ENCODE measurements around the gene MRAP. TPM values are rescaled to one million over a fixed set of nuclear protein-coding genes. Genes with fewer than 3 reads are reported as not detected.

The MRAP gene
- total and polyA plus RNA-seq, 2 experiments from 2014 or later = not detected

DNA sequence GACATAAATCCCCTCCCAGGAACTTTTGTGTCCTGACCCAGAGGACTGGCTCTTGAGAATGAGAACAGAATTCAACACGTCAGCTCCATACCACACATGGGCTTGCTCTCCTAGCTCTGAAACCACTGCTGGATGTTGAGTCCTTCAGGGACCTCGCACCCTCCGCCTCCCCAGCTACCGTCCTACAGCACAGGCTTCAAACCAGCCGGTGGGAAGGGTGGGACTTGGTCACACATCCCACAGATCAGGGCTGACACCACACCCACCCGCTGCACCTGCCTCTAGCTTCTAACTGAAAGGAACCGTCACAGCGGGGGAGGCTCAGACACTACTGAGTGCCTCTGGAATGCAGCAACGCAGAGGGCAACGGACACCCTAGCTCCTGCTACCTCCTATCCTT is 24.0 kb downstream of the MRAP start:
- Histone ChIP-seq H3K36me3 (ENCODE audit: low read depth) (peaks cover 72% of the 10 kb centered on the region), H3K9me3 (ENCODE audit: low read depth) (no peaks in the 10 kb centered on the region), H3K9me2 (ENCODE audit: insufficient read depth) (no peaks in the 10 kb centered on the region), H3K27ac (no peak overlapping the region), H3K4me3 (no peak overlapping the region), H2AFZ (no peak overlapping the region), H3F3A (ENCODE audit: insufficient read depth) (peaks cover 5% of the 10 kb centered on the region; the same call in 1 of the 2 replicates), H3K79me2 (ENCODE audit: insufficient read depth) (peaks cover 22% of the 10 kb centered on the region), H4K20me1 (ENCODE audit: insufficient read depth) (no peaks in the 10 kb centered on the region), H3K9ac (no peak overlapping the region), H3K27me3 (replicated peaks; ENCODE audit: insufficient read depth) (no peaks in the 10 kb centered on the region), H3K4me2 (ENCODE audit: unreplicated experiment) (no peak overlapping the region), H3K4me1 (ENCODE audit: insufficient read depth) (peaks cover under 1% of the 10 kb centered on the region; the same call in 1 of the 2 replicates)
- no peak for DNase-seq
- in situ Hi-C loops (cut with MboI) = no loop called here
- TF ChIP-seq EZH2 (IDR thresholded peaks at IDR 0.05; ENCODE audit: insufficient read depth, poor library complexity, severe bottlenecking) (no peak), EZH2phosphoT487 (IDR thresholded peaks at IDR 0.05; ENCODE audit: insufficient read depth, low read depth) (no peak)
- 96 to 98% methylated on average over 10 of the region's 10 CpGs for WGBS, 2 experiments (ENCODE audit: low coverage in 1 of 2, low lambda C conversion rate in 2 of 2, missing lambda C conversion rate in 2 of 2)

DNA sequence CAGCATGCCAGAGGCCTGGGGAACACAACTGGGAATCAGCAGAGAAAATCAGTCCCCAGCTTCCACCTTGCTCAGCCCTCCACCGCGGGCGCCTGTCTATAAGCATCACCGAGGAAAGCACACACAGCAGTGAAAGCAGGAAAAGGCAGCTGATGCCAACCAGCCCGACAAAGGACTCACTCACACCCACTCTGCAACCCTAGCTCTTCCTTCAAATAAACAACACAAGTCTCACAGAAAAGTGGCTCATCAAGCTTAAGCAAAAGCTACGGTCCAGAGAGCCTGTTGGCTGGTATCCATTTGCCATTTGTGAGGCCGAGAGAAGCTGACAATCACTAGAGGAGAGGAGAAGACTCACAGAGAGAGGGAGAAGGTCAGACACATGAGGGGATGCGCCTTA is 27.1 kb downstream of the MRAP start:
- Histone ChIP-seq H3K36me3 (ENCODE audit: low read depth) (peaks cover 54% of the 10 kb centered on the region), H3K27ac (no peak overlapping the region), H3K4me1 (ENCODE audit: insufficient read depth) (peaks cover 31% of the 10 kb centered on the region), H3K4me3 (no peak overlapping the region), H3K9me3 (ENCODE audit: low read depth) (no peaks in the 10 kb centered on the region), H3F3A (ENCODE audit: insufficient read depth) (peaks cover 35% of the 10 kb centered on the region), H3K27me3 (replicated peaks; ENCODE audit: insufficient read depth) (no peaks in the 10 kb centered on the region), H3K79me2 (ENCODE audit: insufficient read depth) (peaks cover 24% of the 10 kb centered on the region), H3K4me2 (ENCODE audit: unreplicated experiment) (no peak overlapping the region), H3K9ac (no peak overlapping the region), H2AFZ (no peak overlapping the region), H4K20me1 (ENCODE audit: insufficient read depth) (no peaks in the 10 kb centered on the region), H3K9me2 (ENCODE audit: insufficient read depth) (no peaks in the 10 kb centered on the region)
- no peak for DNase-seq
- TF ChIP-seq EZH2 (IDR thresholded peaks at IDR 0.05; ENCODE audit: insufficient read depth, poor library complexity, severe bottlenecking) = no peak
- TF ChIP-seq EZH2phosphoT487 (IDR thresholded peaks at IDR 0.05; ENCODE audit: insufficient read depth, low read depth) = no peak
- WGBS, 2 experiments (ENCODE audit: low coverage in 1 of 2, low lambda C conversion rate in 2 of 2, missing lambda C conversion rate in 2 of 2) = 95 to 96% methylated on average over 8 of the region's 8 CpGs
- in situ Hi-C loops (cut with MboI) = no loop called here

DNA sequence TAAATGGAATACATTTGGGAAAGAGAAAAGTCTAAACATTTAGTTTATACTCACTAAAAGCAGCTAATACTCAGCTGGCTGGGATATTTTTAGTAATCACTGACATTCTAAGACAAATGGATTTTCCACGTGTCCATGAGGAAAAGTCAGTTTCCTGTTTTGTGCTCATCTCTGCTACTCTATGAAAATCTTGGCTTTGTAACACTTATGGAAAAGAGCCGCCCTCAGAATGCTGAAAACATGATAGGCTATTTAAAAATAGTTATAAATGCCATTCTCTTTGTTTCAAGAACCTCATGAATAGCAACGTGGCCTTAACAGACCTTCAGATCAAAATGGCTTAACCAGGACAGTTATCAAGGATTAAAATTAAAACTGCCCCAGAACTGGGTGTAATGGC is 29.9 kb downstream of the MRAP start:
- peaks cover 60% of the 10 kb centered on the region for H3K36me3 ChIP-seq (ENCODE audit: low read depth)
- H3K4me3 ChIP-seq = no peak overlapping the region
- no peak overlapping the region for H2AFZ ChIP-seq
- H3K27me3 ChIP-seq (replicated peaks; ENCODE audit: insufficient read depth) = no peaks in the 10 kb centered on the region
- 35 to 45% methylated on average over 3 of the region's 3 CpGs for WGBS, 2 experiments (ENCODE audit: low coverage in 1 of 2, low lambda C conversion rate in 2 of 2, missing lambda C conversion rate in 2 of 2)
- no peaks in the 10 kb centered on the region for H3K9me2 ChIP-seq (ENCODE audit: insufficient read depth)
- peak overlapping the region; percentile 88 for H3K27ac ChIP-seq
- no peaks in the 10 kb centered on the region for H3K9me3 ChIP-seq (ENCODE audit: low read depth)
- H3K4me1 ChIP-seq (ENCODE audit: insufficient read depth) = peaks cover 31% of the 10 kb centered on the region
- in situ Hi-C loops (cut with MboI) = no loop called here
- H3K9ac ChIP-seq = peak overlapping the region; percentile 49
- no peaks in the 10 kb centered on the region for H4K20me1 ChIP-seq (ENCODE audit: insufficient read depth)
- TF ChIP-seq EZH2 (IDR thresholded peaks at IDR 0.05; ENCODE audit: insufficient read depth, poor library complexity, severe bottlenecking) = no peak
- H3K79me2 ChIP-seq (ENCODE audit: insufficient read depth) = peaks cover 35% of the 10 kb centered on the region
- H3F3A ChIP-seq (ENCODE audit: insufficient read depth) = peaks cover 48% of the 10 kb centered on the region
- peak overlapping the region; percentile 41 for H3K4me2 ChIP-seq (ENCODE audit: unreplicated experiment)
- DNase-seq = peak; percentile 62

DNA sequence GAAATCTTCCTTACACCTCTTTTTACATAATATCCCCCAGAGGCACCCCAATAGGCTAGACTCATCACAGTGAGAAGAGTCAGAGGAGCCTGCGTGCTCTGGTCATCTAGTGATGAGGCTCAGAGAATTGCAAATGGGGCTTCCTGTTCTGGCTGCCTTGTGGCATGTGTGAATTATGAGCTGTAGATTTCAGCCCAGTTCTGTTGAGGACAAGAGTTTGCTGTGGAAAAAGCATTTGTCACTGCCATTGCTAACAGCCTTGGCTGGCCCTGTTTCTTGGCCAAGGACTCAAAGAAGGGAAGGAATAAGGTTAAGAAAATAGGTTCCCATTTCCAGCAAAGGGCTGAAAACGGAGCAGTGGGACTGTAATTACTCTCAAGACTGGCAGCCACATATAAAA is 30.7 kb downstream of the MRAP start:
- TF ChIP-seq EZH2 (IDR thresholded peaks at IDR 0.05; ENCODE audit: insufficient read depth, poor library complexity, severe bottlenecking) (no peak), EZH2phosphoT487 (IDR thresholded peaks at IDR 0.05; ENCODE audit: insufficient read depth, low read depth) (no peak)
- H3F3A ChIP-seq (ENCODE audit: insufficient read depth) = peaks cover 48% of the 10 kb centered on the region
- peaks cover 31% of the 10 kb centered on the region for H3K4me1 ChIP-seq (ENCODE audit: insufficient read depth)
- no peaks in the 10 kb centered on the region for H3K9me2 ChIP-seq (ENCODE audit: insufficient read depth)
- peaks cover 35% of the 10 kb centered on the region for H3K79me2 ChIP-seq (ENCODE audit: insufficient read depth)
- 9 to 28% methylated on average over 2 of the region's 2 CpGs for WGBS, 2 experiments (ENCODE audit: low coverage in 1 of 2, low lambda C conversion rate in 2 of 2, missing lambda C conversion rate in 2 of 2)
- H3K9me3 ChIP-seq (ENCODE audit: low read depth) = no peaks in the 10 kb centered on the region
- H3K4me2 ChIP-seq (ENCODE audit: unreplicated experiment) = peak overlapping the region; percentile 36
- in situ Hi-C loops (cut with MboI) = no loop called here
- H3K27ac ChIP-seq = peak overlapping the region; percentile 88
- DNase-seq = peak; percentile 82
- H3K36me3 ChIP-seq (ENCODE audit: low read depth) = peaks cover 59% of the 10 kb centered on the region
- H3K9ac ChIP-seq = peak overlapping the region; percentile 49
- H2AFZ ChIP-seq = no peak overlapping the region
- no peaks in the 10 kb centered on the region for H3K27me3 ChIP-seq (replicated peaks; ENCODE audit: insufficient read depth)
- no peak overlapping the region for H3K4me3 ChIP-seq
- H4K20me1 ChIP-seq (ENCODE audit: insufficient read depth) = no peaks in the 10 kb centered on the region

DNA sequence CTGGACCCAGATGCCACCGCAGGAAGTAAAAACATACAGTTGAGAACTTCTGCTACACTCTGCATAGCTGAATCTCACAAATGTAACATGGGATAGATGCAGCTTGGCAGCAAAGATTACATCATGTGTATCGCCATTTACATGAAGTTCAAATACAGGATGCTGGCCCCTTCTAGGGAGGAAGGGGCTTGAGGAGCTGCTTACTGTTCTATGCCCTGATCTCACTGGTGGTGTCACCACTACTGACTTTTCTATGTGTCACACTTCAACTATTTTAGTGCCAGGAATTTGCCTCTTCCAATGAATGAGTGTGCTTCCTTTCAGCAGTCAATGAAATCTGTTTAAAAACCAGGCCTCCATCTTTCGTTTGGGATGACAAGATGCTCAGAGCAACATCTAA is 31.1 kb downstream of the MRAP start:
- no peaks in the 10 kb centered on the region for H4K20me1 ChIP-seq (ENCODE audit: insufficient read depth)
- peak overlapping the region; percentile 36 for H3K4me2 ChIP-seq (ENCODE audit: unreplicated experiment)
- H3K9ac ChIP-seq = peak overlapping the region; percentile 49
- peaks cover 54% of the 10 kb centered on the region for H3K36me3 ChIP-seq (ENCODE audit: low read depth)
- TF ChIP-seq EZH2 (IDR thresholded peaks at IDR 0.05; ENCODE audit: insufficient read depth, poor library complexity, severe bottlenecking) (no peak), EZH2phosphoT487 (IDR thresholded peaks at IDR 0.05; ENCODE audit: insufficient read depth, low read depth) (no peak)
- H3K79me2 ChIP-seq (ENCODE audit: insufficient read depth) = peaks cover 35% of the 10 kb centered on the region
- WGBS, 2 experiments (ENCODE audit: low coverage in 1 of 2, low lambda C conversion rate in 2 of 2, missing lambda C conversion rate in 2 of 2) = 35 to 47% methylated on average over 3 of the region's 3 CpGs
- peak; percentile 76 for DNase-seq
- no peaks in the 10 kb centered on the region for H3K9me2 ChIP-seq (ENCODE audit: insufficient read depth)
- no peaks in the 10 kb centered on the region for H3K9me3 ChIP-seq (ENCODE audit: low read depth)
- no peak overlapping the region for H3K4me3 ChIP-seq
- H3K27ac ChIP-seq = peak overlapping the region; percentile 88
- H3F3A ChIP-seq (ENCODE audit: insufficient read depth) = peaks cover 48% of the 10 kb centered on the region
- H3K4me1 ChIP-seq (ENCODE audit: insufficient read depth) = peaks cover 32% of the 10 kb centered on the region
- H3K27me3 ChIP-seq (replicated peaks; ENCODE audit: insufficient read depth) = no peaks in the 10 kb centered on the region
- in situ Hi-C loops (cut with MboI) = no loop called here
- H2AFZ ChIP-seq = no peak overlapping the region

Data from GM23248 (cell line).